NCI-H1417 treated with DMSO at 0.1 percent for 48 hours (cell line): Measurements from ENCODE around the gene WFIKKN1.

ENCODE experiments used
- DNase-seq: peaks from one replicate; lab custom pipeline; 2025; lab: John Stamatoyannopoulos, UW

Gene WFIKKN1

GRCh38 chr16:657487-657886, 26.7 kb downstream of the WFIKKN1 start:
- no peak for DNase-seq

- DNase-seq = no peak
Measured at GRCh38 chr16:658679-659571, 28.1 kb downstream of the WFIKKN1 start.

- DNase-seq = no peak
Measured at GRCh38 chr16:659618-660017, 28.8 kb downstream of the WFIKKN1 start.

- no peak for DNase-seq
Measured at GRCh38 chr16:660132-660458, 29.3 kb downstream of the WFIKKN1 start.

- peak; percentile 10 for DNase-seq
Measured at GRCh38 chr16:660459-661183, 29.8 kb downstream of the WFIKKN1 start.

GRCh38 chr16:661184-661821, 30.5 kb downstream of the WFIKKN1 start:
- no peak for DNase-seq

GRCh38 chr16:662095-662494, 31.3 kb downstream of the WFIKKN1 start:
- DNase-seq = no peak

- DNase-seq = no peak
Measured at GRCh38 chr16:662597-662996, 31.8 kb downstream of the WFIKKN1 start.

- DNase-seq = no peak
Measured at GRCh38 chr16:666572-666971, 35.8 kb downstream of the WFIKKN1 start.

- no peak for DNase-seq
Measured at GRCh38 chr16:667113-667779, 36.5 kb downstream of the WFIKKN1 start.

- peak; percentile 67 for DNase-seq
Measured at GRCh38 chr16:667780-668518, 37.2 kb downstream of the WFIKKN1 start, which contains the start of gene RHOT2. RHOT2 (plus strand) TSS chr16:668132; CDS start chr16:668200, 68 bp downstream.

GRCh38 chr16:668519-669171, 37.9 kb downstream of the WFIKKN1 start:
- no peak for DNase-seq

- DNase-seq = no peak
Measured at GRCh38 chr16:669666-670065, 38.9 kb downstream of the WFIKKN1 start.

GRCh38 chr16:670485-671352, 39.9 kb downstream of the WFIKKN1 start:
- no peak for DNase-seq

GRCh38 chr16:671353-672131, 40.8 kb downstream of the WFIKKN1 start:
- no peak for DNase-seq

GRCh38 chr16:672371-672770, 41.6 kb downstream of the WFIKKN1 start:
- no peak for DNase-seq

GRCh38 chr16:672851-673250, 42.1 kb downstream of the WFIKKN1 start:
- DNase-seq = no peak

- no peak for DNase-seq
Measured at GRCh38 chr16:673399-673991, 42.7 kb downstream of the WFIKKN1 start.
